DMS 273 (cell line): ENCODE measurements around the gene CERK.
A peak's percentile ranks its signal among the peaks of the same experiment; 100 is the strongest.

Experiments used
- DNase-seq: peaks from one replicate; lab custom pipeline; 2025; ENCODE audit not compliant: unreplicated experiment; lab: John Stamatoyannopoulos, UW

The CERK gene

DNA sequence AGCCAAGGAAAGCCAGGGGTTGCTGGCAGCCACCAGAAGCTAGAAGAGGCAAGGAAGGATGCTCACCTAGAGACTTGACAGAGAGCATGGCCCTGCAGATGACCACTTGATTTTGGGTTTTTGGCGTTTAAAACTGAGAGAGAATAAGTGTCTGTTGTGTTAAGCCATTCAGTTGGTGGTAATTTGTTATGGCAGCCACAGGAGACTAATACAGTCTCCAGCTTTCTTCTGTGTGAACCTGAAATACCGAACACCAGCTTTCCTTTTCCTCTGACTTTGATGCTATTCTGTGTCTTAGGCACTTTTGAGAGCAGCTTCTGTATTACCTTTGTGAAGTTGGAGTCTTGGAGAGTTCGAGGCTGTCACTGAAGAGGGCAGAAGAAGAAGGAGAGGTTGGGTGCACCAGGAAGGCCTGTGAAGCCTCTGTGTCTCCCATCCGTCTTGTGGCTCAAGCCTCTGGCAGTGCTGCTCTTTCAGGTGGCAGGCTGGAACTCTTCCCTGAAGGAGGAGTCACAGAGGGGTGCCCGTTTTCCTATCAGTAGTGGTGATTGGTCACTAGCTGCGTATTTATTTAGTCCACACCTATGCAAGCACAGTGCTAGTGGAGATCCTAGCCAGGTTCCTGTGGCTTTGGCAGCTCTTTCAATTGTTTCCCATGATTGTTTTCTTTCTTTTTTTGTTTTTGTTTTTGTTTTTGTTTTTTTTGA, 26.9 kb upstream of the CERK start:
- DNase-seq = no peak

DNA sequence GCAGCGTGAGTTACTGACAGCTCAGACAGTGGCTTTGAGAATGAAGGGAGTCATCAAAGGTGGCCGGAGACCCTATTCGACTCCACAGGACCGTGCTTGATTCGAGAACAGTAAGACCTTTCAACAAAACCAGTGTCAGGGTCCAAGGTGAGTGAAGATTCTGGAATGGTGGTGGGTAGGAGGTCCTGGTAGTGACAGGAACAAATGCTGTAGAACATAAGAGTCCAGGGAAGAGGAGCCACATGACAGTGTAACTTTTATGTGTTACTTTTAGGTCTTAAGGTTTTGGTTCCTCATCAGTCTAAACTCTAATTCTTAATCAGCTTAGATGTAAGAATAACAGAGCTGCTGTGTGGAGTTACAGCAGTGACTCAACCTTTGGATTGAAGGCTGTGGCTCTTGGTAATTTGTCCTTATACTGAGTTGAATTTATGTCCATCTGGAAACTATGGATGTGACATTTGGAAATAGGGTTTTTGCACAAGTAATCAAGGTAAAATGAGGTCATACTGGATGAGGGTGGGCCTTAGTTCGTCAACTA, 26.2 kb upstream of the CERK start:
- DNase-seq = no peak

DNA sequence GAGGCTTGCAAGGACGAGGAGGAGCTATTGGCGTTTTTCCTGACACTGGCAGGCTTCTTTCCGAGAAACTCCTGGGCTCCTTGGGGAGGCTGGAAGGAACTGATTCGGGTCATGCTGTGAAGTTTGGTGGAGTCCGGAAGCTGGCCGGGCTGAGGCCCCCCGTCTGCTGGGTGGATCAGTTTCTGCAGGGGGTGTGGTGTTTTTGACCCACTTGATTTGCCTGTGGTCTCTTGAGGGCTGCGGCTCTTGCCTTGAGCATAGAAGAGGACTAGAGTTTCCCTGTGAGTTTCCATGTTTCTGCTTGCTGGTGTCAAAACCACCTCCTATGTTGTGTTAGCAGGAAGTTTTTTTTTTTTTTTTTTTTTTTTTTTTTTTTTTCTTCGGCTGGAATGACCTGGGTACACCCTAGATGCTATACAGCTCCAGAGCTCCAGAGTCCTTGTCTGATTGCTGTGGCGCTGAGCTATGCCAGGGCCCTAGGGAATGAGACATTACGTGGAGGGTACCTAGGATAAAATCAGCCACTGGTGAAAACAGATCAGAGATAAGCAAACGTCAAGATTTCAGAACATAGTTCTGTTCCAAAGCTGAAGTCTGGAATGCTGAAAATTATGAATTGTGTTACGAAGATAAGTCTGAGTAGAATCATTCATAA, 25.1 kb upstream of the CERK start:
- DNase-seq = peak; percentile 32

DNA sequence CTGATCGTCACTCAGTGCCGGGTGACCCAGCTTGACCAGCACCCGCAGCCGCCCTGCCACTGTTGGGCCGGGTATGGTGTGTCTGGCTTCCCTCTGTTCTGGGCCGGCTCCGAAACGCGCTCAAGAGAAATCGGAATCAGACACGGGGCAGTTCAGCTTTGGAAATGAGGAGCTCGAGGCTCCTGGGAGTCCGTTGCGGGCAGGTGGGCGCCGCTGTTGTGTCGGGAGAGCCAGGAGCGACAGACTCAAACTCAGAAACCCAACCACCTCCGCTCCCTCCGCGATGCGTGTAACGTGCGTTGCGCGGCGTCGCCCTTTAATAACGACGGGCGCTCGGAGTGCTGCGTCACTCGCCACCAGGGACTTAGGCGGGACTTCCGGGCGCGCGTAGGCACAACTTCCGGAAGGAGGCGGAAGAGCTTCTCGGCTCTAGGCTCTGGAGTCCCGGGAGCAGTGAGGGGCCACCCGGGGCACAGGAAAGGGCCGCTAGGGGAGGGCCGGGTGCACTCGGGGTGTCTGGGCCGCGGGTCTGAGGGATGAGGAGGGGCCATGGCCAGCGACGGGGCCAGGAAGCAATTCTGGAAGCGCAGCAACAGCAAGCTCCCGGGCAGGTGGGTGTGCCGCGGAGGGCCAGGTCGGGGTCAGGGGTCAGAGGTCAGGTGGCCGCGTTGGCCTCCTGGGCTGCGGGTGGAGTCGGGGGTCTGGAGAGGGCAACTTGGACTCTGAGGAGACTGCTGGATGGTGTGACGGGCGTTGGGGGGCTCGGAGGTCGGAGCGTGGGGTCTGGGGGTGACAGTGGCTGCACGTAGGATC, 24.4 kb upstream of the CERK start, which contains the start of gene TBC1D22A:
Gene TBC1D22A, plus strand, starts transcription at position 413 of the 813 bp plus-strand sequence. Its CDS starts 137 bp downstream, at position 550.
- DNase-seq = peak; percentile 96

DNA sequence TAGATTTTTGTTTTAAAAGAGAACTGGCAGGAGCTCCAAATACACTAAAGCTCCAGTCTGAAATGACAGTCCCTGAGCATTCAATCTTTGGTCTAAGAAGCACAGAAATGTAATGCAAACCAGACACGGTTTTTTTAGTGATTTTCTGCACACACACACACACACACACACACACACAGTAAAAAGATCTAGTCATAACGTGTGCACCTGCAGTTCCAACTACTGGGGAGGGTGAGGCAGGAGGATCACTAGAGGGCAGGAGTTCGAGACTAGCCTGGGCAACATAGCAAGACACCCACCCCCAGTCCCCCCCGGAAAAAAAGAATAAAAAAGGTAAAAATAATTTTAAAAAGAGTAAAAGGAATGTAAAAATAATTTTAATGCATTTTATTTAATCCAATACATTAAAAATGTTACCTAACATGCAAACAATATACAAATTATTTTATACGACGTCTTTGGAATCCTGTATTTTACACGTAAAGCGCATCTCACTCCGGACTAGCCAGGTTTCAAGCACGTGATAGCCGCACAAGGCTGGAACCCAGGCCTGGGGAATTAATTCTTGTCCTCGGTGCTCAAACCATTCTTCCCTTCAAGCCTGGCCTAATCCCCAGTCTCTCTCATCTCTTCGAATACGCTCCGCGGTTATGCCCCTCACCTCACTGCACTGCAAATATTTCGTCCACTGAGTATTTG, 23.6 kb upstream of the CERK start:
- peak; percentile 44 for DNase-seq

DNA sequence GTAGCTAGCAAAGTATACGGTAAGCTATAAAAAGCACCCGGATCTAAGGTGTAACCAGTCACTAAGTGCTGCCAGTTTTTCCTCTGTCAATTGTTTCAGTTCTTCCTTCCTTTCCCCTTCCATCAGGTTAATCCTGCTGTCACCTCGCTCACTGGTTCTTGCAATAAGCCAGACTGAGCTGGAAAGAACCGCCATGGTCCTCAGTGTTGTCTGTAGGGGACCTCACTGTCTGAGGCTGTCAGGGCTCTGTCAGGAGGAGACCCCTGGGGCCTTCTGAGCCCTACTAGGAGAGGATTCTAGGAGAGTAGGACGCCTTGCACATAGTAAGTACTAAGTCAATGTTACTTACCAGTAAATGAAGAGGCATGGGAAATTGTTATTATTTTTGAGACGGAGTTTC, 23.0 kb upstream of the CERK start:
- no peak for DNase-seq

DNA sequence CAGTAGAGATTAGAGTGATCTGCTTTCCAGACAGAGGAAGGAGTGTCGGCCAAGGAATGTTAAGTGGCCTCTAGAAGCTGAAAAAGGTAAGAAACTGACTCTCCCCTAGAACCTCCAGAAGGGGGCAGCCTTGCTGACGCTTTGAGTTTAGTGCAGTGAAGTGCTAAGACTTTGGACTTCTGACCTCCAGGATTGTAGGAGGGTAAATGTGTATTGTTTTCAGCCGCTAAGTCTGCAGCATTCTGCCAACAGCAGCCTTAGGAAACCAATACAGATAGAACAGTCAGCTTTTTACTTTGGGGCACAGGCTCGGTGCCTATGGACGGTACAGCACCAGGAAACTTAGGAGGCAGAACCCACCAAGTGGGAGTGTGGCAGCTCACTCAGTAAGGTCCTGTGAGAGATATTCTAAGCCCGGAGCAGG, 20.8 kb upstream of the CERK start:
- DNase-seq = peak; percentile 72

DNA sequence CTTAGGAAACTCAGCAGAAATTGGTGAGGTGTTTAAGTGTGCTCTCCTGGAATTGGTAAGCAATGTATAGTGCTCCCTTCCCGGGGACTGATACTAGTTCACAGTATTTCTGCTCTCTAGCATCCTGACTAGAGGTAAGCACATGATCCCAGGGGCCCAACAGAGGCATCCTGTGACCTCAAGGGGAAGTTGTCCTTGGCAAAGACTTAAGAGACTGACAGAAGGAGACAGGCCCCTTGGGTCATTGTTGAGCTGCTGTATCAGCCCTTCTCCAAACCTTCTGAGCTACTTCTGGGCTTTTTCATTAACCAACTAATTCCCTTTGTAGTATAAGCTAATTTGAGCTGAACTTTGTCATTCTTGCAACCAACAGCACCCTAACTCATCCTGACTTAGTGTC, 20.1 kb upstream of the CERK start:
- DNase-seq = no peak

DNA sequence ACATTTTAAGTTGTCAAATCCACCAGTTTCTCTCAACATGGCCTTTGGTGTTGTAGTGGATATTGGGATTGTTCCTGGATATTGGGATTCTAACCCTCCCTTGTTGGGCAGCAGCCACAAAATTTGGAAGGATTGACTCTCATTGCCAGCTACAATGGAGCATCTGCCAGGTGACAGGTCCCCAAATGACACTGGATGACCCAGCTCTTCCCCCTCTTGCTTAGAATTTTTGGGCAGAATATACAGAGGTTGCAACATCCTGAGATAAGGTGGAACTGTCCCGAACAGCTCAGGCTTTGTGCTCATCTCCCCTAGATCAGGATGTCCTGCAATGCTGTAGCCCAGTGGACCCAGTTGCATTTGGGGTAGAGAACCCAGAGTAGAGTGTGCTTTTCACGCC, 19.1 kb upstream of the CERK start:
- DNase-seq = no peak

DNA sequence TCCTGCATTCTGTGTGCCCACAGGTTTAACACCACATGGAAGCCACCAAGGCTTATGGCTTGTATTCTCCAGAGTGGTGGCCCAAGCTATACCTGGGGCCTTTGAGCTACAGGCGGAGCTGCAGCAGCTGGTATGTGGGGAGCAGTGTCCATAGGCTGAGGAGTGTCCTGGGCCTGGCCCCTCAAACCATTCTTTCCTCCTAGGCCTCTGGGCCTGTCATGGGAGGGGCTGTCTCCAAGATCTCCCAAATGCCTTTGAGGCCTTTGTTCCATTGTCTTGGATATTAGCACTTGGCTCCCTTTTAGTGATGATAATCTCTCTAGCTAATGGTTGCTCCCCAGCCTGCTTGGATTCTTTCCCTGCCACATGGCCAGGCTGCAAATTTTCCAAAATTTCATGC, 18.0 kb upstream of the CERK start:
- DNase-seq = no peak

DNA sequence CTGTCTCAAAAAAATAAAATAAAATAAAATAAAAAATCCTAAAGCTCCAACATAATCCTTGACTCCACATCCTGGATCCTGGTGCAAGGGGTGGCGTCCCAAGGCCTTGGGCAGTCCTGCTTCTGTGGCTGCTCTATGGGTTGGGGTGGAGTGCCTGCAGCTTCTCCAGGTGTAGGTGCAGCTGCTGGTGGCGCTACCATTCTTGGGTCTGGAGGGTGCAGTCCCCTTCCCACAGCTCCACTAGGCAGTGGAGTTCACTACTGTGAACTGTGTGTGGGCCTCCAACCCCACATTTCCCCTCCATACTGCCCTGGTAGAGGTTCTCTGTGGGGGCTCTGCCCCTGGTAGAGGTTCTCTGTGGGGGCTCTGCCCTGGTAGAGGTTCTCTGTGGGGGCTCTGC, 17.5 kb upstream of the CERK start:
- no peak for DNase-seq

DNA sequence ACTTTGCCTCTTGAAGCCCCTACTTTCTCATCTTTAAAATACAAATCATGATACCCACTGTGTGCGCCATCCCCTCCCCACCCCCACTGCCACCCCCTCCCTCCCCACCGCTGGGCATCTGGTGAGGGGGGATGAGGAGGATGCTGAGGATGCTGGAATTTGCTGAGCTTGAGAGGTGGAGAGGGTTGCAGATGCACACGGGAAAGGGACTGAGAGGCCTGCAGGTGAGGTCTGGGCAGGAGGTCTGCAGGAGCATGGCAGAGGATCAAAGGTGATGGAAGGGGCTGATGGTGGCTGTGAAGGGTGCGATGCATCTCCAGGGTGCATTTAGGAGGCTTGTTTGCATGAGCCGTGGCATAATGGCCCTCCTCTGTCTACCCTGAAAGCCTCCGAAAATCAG, 16.8 kb upstream of the CERK start:
- DNase-seq = no peak

DNA sequence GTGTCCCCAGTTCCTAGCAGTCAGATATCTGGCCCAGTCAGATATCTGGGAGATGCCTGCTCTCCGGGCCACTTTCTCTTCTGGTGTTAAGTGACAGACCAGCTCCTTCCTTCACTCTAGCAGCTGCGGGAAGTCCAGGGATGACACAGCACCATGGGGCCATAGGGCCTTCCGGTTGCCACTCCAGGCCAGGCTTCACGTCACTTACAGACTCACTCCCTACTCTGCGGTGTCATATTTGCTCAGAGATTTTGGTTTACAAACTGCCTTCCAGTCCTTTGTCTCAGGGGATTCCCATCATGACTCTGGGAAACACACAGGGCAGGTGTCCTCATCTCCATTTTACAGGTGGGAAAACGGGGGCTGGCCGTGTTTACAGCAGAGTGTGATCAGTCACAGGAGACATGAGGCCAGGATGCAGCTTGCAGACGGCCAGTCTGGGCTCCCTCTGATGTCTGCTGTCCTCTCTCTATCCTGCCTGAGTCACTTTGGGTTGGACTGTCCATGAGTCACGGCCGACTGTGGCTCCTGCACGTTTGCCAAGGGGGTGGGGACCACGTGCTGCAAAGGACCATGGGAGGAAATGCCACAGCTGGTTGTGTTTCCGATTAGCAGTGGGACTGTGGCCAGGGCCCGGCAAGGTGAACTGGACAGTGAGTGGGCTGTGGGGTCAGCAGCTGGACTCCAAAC, 16.2 kb upstream of the CERK start:
- DNase-seq = no peak

DNA sequence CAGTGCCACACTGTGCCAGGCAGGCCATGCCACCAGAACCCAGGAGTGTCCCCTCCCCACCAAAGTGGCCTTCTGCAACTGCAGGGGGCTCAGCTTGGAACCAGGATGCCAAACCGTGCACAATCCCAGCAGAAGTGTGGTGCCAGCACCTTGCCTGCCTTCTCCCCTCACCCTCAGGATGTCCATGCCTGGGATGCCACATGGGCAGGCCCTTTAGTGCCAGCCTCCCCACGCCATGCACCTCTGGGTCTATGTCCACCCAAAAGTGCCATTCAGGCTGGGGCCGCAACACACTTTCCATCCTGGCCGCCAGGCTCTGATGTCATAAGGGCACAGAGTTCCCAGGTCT, 15.7 kb upstream of the CERK start:
- DNase-seq = no peak

DNA sequence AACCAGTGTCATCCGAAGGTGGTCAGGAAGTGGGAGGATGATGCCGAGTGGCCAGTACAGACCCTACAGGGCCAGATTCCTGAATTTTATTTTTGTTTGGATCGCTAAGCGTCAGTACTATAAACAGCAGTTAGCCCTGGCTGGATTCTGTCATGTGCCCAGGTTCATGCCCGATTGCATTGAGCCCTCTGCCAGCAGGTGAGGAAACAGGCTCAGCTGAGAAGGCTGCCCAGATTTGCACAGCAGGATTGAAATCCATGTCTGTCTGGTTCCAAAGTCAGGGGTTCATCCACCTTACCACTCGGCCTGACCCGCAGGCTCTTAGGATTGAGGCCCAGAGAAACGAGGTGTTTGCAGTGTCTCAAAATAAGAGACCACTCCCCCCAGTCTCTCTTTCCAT, 15.3 kb upstream of the CERK start:
- DNase-seq = no peak

DNA sequence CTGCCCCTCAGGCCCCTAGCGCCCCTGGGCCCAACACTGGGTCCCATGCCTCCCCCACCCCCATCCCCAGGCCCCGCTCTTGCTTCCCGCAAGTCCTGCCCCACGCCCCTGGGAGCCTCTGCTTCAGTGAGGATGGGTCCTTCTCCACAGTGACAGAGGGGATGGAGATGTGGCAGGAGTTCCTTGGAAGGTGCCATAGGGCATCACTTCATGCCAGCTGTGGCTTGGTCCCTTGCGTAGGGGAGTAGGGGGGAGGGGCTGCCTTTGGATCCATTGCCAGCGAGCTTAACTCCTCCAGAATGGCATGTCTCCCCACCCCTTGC, 14.9 kb upstream of the CERK start:
- DNase-seq = no peak

DNA sequence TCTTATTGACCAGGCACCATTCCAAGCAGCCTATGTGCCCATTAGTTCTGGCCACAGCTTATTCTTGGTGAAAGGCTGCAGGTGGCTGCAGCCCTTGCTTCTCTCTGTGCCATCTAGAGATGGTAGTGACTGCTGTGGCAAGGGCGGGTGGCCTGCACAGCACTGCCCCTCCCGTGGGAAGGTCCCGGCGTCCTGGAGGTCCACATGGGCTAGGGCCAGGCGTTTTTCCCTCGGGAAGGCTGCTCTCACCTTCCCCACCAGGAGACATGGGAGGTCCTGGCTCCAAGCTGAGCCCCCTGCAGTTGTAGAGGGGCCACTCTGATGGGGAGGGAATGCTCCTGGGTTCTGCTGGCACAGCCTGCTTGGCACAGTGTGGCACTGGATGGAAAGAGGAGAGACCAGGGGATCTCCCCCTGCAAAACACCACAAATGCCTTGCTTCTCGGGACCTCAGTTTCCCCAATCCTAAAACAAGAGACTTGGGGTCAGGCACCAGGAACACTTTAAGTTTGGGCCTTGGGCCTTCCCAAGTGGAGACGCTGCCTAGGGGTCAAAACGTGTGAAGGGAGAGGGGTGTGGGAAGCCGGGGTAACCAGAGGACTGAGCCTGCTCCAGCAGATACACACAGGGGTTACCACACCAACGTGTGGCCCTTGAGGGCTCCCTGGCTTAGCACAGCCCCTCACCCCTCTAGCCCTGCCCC, 14.4 kb upstream of the CERK start:
- no peak for DNase-seq

DNA sequence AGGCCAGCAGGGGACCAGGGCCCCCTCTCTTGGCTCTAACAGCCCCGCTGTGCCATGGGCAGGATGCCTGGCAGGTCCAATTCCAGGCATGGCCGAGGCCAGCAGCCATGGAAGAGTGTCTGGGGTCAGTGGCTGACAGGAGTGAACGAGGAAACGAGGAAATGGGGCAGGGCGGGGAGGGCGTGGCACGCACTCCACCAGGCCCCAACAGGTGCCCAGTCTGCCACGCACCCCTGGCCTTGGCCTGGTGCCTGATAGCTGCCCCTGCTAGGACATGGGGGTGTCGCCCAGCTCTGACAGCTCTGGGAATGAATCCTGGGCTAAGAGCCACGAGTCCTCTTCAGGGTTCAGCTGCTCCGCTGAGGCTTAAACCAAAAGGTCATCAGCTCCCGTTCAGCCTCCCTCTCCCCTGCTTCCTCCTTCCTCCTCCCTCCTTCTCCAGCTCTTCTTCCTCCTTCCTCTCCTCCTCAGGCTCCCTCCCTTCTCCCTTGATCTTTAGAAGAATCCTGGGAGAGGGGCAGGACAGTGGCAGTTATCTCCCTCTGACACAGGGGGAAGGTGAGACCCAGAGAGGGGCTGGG, 12.9 kb upstream of the CERK start:
- no peak for DNase-seq

DNA sequence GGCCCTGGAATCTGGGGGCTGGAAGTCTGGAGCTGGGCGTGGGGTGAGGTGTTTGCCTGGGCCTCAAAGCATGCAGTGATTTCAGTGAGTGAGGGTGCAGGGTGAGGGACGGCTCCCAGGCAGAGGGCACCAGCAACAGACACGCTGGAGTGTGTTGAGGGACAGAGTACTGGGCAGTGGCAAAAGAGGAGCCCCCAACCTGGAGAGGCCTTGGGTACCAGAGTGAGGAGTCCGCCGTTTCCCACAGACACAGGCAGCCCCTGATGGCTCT, 12.4 kb upstream of the CERK start:
- DNase-seq = no peak
